Activated T-cell treated with anti-CD3 and anti-CD28 coated beads, Interleukin-2, amount 50 U/mL, for 4 hours (primary cell): ENCODE data around the gene UGGT2. TPM values are rescaled to one million over a fixed set of nuclear protein-coding genes. Genes with fewer than 3 reads are reported as not detected.
"Not testable (repeated sequence)": the region's sequence is repeated elsewhere in the genome, so short reads cannot be mapped to it uniquely, and the experiment has no call there.

Experiments used
- ATAC-seq, 2 donors: fragments of 200-7000 bp; cut with Tn5 transposase; one replicate each; pipeline ENCODE4 v1.10.0; 2021
- DNase-seq: peaks from one replicate; pipeline ENCODE4 v3.0.0-alpha.2; 2020
- H3K27me3 Mint-ChIP-seq: one replicate; pipeline ENCODE4 v1.8.0; 2021; ENCODE audit warnings: low read depth, mixed read lengths
- H3K36me3 Mint-ChIP-seq: one replicate; pipeline ENCODE4 v1.8.0; 2022; ENCODE audit warnings: mixed read lengths; ENCODE audit not compliant: insufficient read depth
- H3K4me1 Mint-ChIP-seq: one replicate; pipeline ENCODE4 v1.8.0; 2021; ENCODE audit warnings: low read depth, mixed read lengths
- H3K4me3 Mint-ChIP-seq: one replicate; pipeline ENCODE4 v1.8.0; 2021; ENCODE audit warnings: mild to moderate bottlenecking, moderate library complexity, mixed read lengths
- H3K9me3 Mint-ChIP-seq: one replicate; pipeline ENCODE4 v1.8.0; 2021; ENCODE audit warnings: mixed read lengths
- total RNA-seq, 3 donors: library from RNA; stranded (reverse); gene quantifications; one replicate each; pipeline ENCODE4 v1.2.1, GENCODE V29; 2021

Gene UGGT2
- total RNA-seq, 3 donors from 2014 or later: 0.08 to 0.46 (median 0.08) TPM

DNA sequence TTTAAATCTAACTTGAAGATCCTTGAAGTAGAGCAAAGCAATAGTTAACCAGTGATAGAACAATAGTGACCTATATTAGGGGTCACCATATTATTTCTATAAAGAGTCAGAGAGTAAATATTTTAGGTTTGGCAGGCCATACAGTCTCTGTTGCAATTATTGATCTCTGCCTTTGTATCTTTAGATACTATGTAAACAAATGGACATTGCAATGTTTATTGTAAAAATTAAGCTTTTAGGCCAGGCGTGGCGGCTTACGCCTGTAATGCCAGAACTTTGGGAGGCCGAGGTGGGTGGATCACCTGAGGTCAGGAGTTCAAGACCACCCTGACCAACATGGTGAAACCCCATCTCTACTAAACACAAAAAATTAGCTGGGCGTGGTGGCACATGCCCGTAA lies 80.5 kb downstream of the UGGT2 start:
- H3K4me3 Mint-ChIP-seq, DNase-seq, H3K4me1 Mint-ChIP-seq, H3K27me3 Mint-ChIP-seq, H3K36me3 Mint-ChIP-seq, ATAC-seq, H3K9me3 Mint-ChIP-seq: not testable (repeated sequence)

DNA sequence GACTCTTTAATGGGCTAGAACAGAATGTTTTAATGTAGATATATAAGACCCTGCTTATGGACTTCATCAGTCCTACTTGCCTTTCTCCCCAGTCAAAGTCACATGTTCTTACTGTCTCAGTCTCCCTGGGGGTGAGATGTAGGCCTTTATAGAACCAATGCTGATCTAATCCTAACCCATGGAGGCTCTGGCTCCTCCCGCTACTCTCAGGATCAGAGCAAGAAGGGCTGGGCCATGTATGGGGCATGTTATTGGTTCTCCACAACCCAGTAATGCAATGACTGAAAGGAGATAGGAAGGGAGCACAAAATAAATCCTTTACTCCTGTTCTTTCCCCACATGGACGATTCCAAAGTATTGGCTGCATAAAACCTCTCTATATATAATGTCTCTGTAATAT lies 82.3 kb downstream of the UGGT2 start:
- Mint-ChIP-seq H3K4me3 (no peak overlapping the region), H3K4me1 (no peaks in the 10 kb centered on the region), H3K27me3 (no peaks in the 10 kb centered on the region), H3K9me3 (peaks cover 2% of the 10 kb centered on the region), H3K36me3 (no peaks in the 10 kb centered on the region)
- DNase-seq (no peak), ATAC-seq (no peak)

DNA sequence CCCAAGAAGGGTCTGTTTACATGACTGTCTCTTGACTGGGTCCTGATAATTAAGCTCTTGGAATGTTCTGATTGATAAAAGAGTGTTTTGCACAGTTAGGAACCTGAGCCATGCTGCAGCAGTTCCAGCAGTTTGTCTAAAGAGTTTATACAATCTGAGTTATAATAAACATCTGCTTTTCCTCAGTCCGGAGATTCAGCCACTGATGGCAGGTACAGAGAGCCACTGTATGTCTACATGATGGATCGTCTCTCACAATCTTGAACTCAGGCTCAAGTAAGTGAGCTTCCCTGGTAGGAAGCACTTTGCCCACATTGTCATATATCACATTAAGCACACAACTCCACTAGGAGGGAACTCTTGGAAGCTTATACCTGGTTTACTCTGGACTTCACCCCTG lies 84.3 kb downstream of the UGGT2 start:
- Mint-ChIP-seq H3K9me3 (peaks cover 5% of the 10 kb centered on the region), H3K4me3 (no peak overlapping the region)
- no peak for ATAC-seq

DNA sequence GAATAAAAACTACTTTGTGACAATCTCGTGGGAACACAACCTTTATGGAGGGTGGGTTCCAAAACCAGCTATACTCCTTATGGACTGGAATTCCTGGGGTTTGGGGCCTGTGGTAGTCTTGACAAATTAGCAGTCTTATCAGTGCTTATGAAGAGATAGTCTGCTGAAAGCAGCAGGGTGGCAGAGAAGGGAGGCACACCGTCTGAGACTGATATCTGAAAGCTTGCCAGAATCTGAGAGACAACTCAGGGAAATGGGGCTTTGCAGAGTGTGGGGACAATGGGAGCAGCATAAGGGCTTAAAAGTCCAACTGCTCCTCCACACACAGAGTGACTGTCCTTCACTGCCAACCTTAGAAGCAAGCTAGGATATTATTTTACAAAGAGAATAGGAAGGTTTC lies 95.9 kb downstream of the UGGT2 start:
- H3K27me3 Mint-ChIP-seq: no peaks in the 10 kb centered on the region
- no peak for DNase-seq
- no peaks in the 10 kb centered on the region for H3K36me3 Mint-ChIP-seq
- ATAC-seq: no peak
- peaks cover 18% of the 10 kb centered on the region for H3K9me3 Mint-ChIP-seq
- no peak overlapping the region for H3K4me3 Mint-ChIP-seq
- H3K4me1 Mint-ChIP-seq: no peaks in the 10 kb centered on the region

More for the DNA sequence above, 84.3 kb downstream of the UGGT2 start:
- H3K36me3 Mint-ChIP-seq: no peaks in the 10 kb centered on the region
- H3K4me1 Mint-ChIP-seq: no peaks in the 10 kb centered on the region
- no peak for DNase-seq
- H3K27me3 Mint-ChIP-seq: no peaks in the 10 kb centered on the region

DNA sequence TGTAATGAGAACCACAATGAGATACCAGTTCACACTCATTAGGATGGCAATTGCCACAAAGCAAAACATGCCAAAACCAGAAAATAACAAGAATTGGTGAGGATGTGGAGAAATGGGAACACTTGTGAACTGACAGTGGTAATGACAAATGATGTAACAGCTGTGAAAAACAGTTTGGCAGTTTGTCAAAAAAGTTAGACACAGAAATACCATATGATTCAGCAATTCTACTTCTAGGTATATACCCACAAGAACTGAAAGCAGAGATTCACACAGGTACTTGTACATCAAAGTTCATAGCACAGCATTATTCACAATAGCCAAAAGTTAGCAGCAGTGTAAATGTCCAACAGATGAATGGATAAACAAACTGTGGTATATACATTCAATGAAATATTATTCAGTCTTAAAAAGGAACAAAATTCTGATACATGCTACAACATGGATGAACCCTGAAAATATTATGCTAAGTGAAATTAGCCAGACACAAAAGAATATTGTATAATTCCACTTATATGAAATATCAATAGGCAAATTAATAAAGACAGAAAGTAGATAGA lies 96.5 kb downstream of the UGGT2 start:
- no peaks in the 10 kb centered on the region for H3K27me3 Mint-ChIP-seq
- DNase-seq: no peak
- ATAC-seq: no peak
- H3K4me3 Mint-ChIP-seq: no peak overlapping the region
- H3K4me1 Mint-ChIP-seq: no peaks in the 10 kb centered on the region
- no peaks in the 10 kb centered on the region for H3K36me3 Mint-ChIP-seq
- H3K9me3 Mint-ChIP-seq: peaks cover 13% of the 10 kb centered on the region

DNA sequence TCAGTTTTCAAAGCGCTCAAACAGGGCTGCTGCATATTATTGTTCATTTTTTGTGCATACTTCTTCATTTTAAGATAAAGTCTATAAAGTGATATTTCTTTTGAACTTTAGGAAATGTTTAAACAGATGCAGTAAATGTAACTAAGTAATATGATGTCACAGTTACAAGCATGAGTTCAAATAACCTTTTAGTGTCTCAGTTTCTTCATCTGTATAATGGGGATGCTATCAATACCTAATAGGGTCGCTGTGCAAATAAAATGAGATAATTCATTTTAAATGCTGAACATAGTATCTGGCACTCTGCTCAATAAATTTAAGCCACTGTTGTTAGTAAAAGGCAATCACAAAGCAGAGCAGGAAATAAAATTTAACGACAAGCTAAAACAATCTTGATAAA lies 97.5 kb downstream of the UGGT2 start:
- ATAC-seq: no peak
- Mint-ChIP-seq H3K27me3 (no peaks in the 10 kb centered on the region), H3K4me1 (no peaks in the 10 kb centered on the region), H3K36me3 (no peaks in the 10 kb centered on the region), H3K9me3 (peaks cover 9% of the 10 kb centered on the region), H3K4me3 (no peak overlapping the region)
- DNase-seq: no peak

DNA sequence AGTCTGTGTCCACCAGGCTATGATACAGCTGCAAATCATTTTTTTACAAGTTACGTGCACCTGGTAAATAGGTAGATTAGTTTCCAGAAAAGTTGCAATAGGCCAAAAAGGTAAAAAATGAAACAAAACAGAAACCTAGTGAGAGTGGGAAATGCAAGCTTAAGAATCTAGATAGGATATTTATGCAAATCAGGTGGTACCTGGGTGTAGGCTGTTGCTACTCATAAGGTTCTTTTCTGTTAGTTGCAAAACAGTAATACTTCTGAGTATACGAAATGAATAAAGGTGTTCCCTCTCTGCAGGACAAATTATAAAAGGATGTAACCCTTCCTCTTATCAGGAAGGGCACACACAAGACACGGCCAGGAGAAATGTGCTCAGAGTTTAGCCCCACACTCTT lies 97.9 kb downstream of the UGGT2 start:
- no peaks in the 10 kb centered on the region for H3K27me3 Mint-ChIP-seq
- H3K36me3 Mint-ChIP-seq: no peaks in the 10 kb centered on the region
- no peak for DNase-seq
- peaks cover 12% of the 10 kb centered on the region for H3K9me3 Mint-ChIP-seq
- H3K4me3 Mint-ChIP-seq: no peak overlapping the region
- no peak for ATAC-seq
- H3K4me1 Mint-ChIP-seq: no peaks in the 10 kb centered on the region

DNA sequence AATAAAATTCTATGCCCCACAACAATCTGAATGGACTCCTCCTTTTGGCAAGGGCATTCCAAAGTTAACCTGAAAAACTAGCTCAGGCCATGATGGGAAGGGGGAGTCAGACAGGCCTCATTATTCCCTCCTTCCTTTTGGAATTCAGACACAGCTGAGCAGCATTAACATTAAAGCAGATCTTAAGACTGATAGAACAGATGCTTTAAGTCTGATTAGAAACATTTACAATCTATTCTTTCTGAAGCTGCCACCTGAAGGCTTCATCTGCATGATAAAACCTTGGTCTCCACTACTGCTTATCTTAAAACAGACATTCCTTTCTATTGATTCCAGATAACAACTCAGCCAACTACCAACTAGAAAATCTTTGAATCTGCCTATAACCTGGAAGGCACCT lies 98.9 kb downstream of the UGGT2 start:
- Mint-ChIP-seq H3K27me3 (no peaks in the 10 kb centered on the region), H3K4me3 (no peak overlapping the region), H3K9me3 (peaks cover 10% of the 10 kb centered on the region), H3K4me1 (no peaks in the 10 kb centered on the region), H3K36me3 (no peaks in the 10 kb centered on the region)
- DNase-seq: no peak
- no peak for ATAC-seq

DNA sequence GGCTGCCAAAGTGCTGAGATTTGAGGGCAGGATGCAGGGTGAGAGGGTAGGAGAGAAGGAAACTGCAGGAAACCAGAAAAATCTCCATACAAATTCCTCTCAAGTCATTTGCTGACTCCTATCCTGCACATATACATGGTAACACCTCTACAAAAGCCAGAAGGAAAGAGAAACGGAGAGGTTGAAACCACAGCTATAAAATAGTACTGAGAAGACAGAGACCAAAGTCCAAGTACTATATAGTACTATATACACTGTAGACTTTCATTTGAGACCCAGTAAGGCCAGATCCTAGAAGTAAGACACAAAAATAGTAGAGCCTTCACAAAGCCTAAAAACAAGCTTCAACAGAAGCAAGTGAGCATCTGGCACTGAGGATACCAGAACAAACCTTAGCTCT lies 103.1 kb downstream of the UGGT2 start:
- ATAC-seq: no peak
- no peak for DNase-seq
- Mint-ChIP-seq H3K36me3 (no peaks in the 10 kb centered on the region), H3K4me1 (no peaks in the 10 kb centered on the region), H3K4me3 (no peak overlapping the region), H3K9me3 (peaks cover 10% of the 10 kb centered on the region), H3K27me3 (peaks cover 2% of the 10 kb centered on the region)

DNA sequence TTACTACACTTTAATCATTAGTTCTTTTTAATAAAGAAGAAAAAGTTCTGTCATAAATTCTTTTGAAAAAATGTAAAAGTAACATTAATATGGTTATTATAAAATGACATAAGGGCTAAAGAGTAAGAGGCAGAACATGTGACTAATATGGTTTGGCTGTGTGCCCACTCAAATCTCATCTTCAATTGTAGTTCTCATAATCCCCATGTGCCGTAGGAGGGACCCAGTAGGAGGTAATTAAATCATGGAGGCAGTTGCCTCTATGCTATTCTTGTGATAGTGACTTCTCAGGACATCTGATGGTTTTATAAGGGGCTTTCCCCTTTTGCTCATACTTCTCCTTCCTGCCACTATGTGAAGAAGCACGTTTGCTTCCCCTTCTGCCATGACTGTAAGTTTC lies 104.5 kb downstream of the UGGT2 start:
- DNase-seq (no peak), ATAC-seq (no peak)
- peaks cover 2% of the 10 kb centered on the region for H3K27me3 Mint-ChIP-seq
- H3K4me1 Mint-ChIP-seq: no peaks in the 10 kb centered on the region
- H3K4me3 Mint-ChIP-seq: no peak overlapping the region
- H3K9me3 Mint-ChIP-seq: peaks cover 10% of the 10 kb centered on the region
- no peaks in the 10 kb centered on the region for H3K36me3 Mint-ChIP-seq

DNA sequence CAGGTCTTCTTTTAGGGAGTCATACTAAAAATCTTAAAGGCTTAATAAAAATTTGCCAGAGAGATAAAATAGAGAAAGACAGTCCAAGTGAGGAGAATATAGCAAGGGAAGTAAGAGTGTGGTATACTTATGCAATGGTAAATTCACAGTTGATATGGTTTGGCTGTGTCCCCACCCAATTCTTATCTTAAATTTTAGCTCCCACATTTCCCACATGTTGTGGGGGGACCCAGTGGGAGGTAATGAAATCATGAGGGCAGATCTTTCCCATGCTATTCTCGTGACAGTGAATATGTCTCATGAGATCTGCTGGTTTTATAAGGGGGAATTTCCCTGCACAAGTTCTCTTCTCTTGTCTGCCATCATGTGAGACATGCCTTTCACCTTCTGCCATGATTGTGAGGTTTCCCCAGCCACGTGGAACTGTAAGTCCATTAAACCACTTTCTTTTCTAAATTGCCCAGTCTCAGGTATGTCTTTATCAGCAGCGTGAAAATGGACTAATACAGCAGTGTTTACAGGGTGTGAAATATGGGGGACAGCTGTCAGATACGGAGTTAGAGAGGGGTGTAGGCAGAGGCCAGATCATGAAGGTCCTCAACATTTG lies 115.4 kb downstream of the UGGT2 start:
- H3K4me1 Mint-ChIP-seq: no peaks in the 10 kb centered on the region
- no peak for ATAC-seq
- H3K4me3 Mint-ChIP-seq: no peak overlapping the region
- no peaks in the 10 kb centered on the region for H3K36me3 Mint-ChIP-seq
- H3K27me3 Mint-ChIP-seq: no peaks in the 10 kb centered on the region
- no peak for DNase-seq
- peaks cover 6% of the 10 kb centered on the region for H3K9me3 Mint-ChIP-seq

DNA sequence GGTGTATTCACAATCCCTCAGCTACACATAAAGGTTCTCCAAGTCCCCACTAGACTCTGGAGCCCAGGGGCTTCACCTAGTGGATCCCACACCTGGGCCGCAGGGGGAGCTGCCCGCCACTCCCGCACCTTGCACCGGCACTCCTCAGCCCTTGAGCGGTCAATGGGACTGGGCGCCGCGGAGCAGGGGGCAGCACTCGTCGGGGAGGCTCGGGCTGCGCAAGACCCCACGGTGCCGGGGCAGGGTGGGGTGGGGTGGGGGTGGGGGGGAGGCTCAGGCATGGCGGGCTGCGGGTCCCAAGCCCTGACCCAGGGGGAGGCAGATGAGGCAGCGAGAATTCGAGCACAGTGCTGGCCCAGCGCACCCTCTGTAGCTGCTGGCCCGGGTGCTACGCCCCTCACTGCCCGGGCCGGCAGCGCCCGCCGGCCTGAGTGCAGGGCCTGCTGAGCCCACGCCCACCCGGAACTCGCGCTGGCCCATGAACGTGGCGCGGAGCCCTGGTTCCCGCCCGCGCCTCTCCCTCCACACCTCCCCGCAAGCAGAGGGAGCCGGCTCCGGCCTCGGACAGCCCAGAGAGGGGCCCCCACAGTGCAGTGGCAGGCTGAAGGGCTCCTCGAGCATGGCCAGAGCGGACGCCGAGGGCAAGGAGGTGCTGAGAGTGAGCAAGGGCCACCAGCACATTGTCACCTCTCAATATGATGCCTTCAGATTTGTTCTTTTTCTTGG lies 121.7 kb downstream of the UGGT2 start:
- ATAC-seq: no peak
- Mint-ChIP-seq H3K36me3 (no peaks in the 10 kb centered on the region), H3K9me3 (peaks cover 20% of the 10 kb centered on the region), H3K27me3 (no peaks in the 10 kb centered on the region), H3K4me3 (no peak overlapping the region), H3K4me1 (no peaks in the 10 kb centered on the region)
- DNase-seq: no peak

DNA sequence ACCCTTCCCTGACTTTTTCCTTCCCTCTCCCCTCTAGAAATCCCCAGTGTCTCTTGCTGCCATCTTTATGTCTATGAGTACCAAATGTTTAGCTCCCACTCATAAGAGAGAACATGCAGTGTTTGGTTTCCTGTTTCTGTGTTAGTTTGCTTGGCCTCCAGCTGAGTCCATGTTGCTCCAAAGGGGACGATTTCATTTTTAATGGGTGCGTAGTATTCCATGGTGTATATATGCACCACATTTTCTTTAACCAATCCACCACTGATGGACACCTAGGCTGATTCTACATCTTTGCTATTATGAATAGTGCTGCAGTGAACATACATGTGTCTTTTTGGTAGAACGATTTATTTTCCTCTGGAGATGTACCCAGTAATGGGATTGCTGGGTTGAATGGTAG lies 123.8 kb downstream of the UGGT2 start:
- DNase-seq (no peak), ATAC-seq (no peak)
- Mint-ChIP-seq H3K27me3 (no peaks in the 10 kb centered on the region), H3K9me3 (peaks cover 14% of the 10 kb centered on the region), H3K36me3 (no peaks in the 10 kb centered on the region), H3K4me3 (no peak overlapping the region), H3K4me1 (no peaks in the 10 kb centered on the region)

DNA sequence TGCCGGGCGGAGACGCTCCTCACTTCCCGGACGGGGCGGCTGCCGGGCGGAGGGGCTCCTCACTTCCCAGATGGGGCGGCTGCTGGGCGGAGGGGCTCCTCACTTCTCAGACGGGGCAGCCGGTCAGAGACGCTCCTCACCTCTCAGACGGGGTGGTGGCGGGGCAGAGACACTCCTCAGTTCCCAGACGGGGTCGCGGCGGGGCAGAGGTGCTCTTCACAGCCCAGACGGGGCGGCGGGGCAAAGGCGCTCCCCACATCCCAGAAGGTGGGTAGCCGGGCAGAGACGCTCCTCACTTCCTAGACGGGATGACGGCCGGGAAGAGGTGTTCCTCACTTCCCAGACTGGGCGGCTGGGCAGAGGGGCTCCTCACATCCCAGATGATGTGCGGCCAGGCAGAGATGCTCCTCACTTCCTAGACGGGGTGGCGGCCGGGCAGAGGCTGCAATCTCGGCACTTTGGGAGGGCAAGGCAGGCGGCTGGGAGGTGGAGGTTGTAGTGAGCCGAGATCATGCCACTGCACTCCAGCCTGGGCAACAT lies 124.8 kb downstream of the UGGT2 start:
- not testable (repeated sequence) for H3K4me1 Mint-ChIP-seq, H3K27me3 Mint-ChIP-seq, DNase-seq, ATAC-seq, H3K36me3 Mint-ChIP-seq, H3K4me3 Mint-ChIP-seq
- peaks cover 14% of the 10 kb centered on the region for H3K9me3 Mint-ChIP-seq

DNA sequence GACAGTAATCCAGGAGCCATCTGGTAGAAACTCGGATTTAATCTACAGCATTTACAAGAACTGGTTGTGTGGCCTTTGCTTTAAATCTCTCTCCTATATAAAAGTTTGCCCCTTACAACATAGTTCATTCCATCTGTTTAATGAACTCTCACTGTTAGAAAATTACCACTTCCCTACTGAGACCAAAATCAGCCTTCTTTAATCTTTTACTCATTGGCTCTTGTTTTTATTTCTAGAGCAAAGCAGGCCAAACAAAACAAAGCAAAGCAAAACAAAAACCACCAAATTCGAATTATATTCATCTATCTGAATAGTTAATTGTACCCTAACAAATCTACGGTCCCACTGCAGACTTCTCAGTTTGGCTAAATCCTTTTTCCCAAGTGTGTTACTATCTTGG lies 127.0 kb downstream of the UGGT2 start:
- no peak for ATAC-seq

More for the DNA sequence above, 127.0 kb downstream of the UGGT2 start:
- no peak overlapping the region for H3K4me3 Mint-ChIP-seq
- H3K36me3 Mint-ChIP-seq: no peaks in the 10 kb centered on the region
- no peaks in the 10 kb centered on the region for H3K27me3 Mint-ChIP-seq
- DNase-seq: no peak
- H3K4me1 Mint-ChIP-seq: no peaks in the 10 kb centered on the region
- H3K9me3 Mint-ChIP-seq: peaks cover 14% of the 10 kb centered on the region
